Dermis microvascular lymphatic vessel endothelial cell (primary cell): Measurements from ENCODE around the gene ZFHX3. TPM values are rescaled to one million over a fixed set of nuclear protein-coding genes. Genes with fewer than 3 reads are reported as not detected.

Experiments used
- DNase-seq, 2 donors: peaks; one replicate each; pipeline versions ENCODE4 v3.0.0 to v3.0.0-alpha.2; 2010; ENCODE audit warnings: low read depth in 2 of 2
- total RNA-seq: library from RNA; depleted of rRNA; stranded (reverse); fragments of >200 nt; gene quantifications from 2 replicates; pipeline ENCODE4 v1.2.1, GENCODE V29; 2014

The ZFHX3 gene
- total RNA-seq, 1 donor from 2014 or later: 4.4 TPM

DNA sequence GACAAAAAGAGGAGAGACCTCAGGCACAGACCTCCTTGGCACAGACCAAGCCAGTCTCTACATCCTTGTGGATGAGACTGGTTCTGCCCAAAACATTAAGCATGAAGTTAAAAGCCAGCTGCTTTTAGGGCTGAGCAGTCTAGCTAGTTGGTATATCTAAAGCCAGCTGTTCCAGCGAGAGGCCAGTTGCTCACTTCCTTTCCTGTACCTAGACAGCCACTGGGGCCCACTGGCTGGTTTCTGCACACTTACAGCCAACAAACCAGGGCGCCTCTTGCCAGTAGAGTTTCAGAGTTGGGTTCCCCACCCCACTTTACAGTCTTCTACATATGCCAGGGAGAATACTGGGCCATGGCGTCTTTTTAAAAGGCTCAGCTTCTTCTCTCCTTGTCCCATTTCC, 242.4 kb downstream of the ZFHX3 start:
- no peak for DNase-seq

DNA sequence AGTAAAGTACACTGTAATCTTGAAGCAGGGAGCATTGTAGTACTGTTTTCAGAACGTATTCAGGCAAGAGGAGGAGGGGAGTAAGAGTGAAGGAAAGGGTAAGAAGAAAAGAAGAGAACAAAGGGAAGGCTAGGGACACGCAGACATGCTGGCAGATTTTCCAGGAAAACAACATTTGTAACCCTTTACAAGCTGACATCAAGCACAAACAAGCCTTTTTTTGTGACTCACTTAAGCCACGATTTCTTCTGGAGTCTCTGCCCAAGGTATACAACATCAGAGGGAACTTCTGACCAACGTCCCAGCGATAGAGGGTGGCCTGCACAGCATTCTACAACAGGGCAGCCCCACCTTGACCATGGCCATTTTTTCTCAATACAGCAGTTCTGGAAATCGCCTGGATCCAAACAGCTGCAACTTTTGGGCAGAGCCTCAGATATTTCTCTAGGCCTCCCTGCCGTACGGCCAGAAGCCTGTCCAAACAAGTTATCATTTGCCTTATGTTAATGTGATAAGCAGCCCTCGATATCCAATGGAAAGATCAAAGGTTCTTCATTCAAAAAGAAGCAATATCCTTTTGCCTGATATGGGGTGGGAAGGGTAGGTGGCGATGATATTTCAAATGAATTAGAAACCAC, 247.3 kb downstream of the ZFHX3 start:
- no peak for DNase-seq

DNA sequence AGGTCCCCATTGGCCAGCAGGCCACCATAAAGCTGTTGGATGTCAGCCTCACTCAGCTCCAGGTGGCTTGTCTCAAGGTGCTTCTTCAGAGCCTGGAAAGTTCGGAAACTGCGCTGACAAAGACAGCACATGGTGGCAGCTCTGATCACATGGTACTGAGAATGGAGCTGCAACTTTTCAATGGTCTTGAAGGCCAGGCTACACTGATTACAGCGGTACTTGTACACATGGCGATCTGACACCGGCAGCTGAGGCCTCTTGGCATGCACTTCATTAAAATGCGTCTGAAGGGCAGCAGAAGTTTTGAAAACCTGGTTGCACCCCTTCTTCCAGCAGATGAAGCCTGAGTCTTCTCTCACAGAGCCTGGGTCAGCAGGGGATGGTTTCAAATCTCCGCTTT, 249.7 kb downstream of the ZFHX3 start:
- DNase-seq: no peak

DNA sequence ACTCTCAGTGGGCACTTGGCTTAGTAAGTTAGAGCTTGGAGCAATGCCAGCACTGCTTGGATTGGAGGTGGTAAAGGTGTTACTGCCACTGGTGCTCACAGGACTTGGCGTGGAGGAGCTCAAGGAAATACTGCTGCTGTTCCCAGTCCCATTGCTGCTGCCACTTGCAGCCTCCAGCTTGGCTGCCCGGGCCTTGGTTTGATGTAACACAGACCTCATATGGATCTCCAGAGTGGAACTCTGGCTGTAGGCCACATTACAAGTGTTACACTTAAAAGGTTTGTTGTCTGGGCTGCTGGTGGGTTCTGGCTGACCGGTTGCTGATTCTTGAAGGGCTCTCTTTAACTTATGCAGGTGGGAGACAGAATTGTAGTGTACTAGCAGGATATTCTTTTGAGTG, 250.3 kb downstream of the ZFHX3 start:
- no peak for DNase-seq

DNA sequence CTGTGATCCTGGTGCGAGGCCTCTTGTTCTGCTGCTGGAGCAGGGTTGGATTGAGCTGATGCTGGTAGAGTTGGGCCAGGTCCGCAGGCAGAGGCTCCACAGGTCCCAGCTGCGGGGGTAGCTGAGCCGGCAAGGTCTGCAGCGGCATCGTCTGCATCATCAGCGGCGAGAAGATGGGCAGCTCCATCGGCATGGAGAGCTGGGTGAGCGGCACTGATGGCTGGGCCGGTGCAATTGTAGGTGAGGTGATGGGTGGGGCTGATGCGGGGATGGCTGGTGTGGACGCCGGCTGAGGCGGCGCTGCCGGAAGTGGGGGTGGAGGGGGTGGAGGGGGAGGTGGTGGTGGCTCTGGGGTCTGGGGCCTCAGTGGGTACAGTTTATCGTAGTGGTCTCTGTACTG, 251.7 kb downstream of the ZFHX3 start:
- DNase-seq: no peak

DNA sequence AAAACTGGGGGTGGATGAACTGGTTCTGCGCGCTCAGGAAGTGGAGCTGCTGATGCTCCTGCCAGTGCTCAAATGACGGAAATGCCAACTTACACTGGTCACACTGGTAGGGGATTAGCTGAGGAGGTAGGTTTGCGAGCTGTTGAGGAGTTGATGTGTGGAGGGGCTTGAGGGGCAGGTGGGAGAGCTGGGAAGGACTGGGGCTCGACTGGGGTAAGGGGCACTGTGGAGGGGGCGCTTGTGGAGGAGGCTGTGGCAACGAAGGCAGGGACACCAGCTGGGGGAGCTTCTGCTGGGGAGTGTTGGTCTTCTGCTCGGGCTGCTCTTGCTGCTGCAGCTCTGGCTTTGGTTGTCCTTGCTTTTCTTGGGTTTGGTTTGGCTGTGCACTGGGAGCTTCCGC, 252.9 kb downstream of the ZFHX3 start:
- DNase-seq: no peak

DNA sequence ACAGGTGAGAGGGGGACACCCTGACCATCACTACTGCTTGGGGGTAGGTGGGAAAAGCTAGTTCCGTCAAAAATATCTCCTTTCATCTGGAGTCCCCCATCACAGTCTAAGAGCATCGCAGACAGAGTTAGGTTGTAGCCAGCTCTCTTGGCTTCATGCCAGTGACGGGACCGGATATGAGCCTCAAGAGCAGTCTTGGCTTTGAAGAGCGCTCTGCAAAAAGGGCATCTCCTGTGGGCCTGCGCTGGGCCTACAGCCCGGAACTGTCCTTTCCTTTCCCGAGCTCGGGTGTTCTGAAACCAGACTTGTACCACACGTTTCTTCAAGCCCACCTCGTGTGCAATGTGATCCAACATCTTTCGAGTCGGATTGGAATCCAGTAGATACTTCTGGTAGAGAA, 253.6 kb downstream of the ZFHX3 start:
- no peak for DNase-seq

DNA sequence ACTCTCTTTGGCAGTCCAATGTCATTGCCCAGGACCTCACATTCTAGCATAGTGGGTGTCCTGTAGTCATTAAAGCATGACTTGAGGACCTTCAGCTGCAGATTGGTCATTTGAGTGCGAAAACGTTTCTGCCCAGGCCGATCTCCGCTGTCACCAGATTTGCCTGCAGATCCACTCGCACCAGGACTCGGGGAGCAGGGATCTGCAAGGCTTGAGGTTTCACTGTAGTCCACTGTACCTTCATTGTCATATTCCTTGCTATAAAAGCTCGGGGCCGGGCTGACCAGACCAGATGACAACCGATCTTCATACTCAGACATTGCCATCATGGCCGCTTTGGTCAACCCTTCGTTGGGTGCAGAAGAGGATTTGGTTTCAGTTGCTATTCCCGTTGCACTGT, 254.2 kb downstream of the ZFHX3 start:
- no peak for DNase-seq

DNA sequence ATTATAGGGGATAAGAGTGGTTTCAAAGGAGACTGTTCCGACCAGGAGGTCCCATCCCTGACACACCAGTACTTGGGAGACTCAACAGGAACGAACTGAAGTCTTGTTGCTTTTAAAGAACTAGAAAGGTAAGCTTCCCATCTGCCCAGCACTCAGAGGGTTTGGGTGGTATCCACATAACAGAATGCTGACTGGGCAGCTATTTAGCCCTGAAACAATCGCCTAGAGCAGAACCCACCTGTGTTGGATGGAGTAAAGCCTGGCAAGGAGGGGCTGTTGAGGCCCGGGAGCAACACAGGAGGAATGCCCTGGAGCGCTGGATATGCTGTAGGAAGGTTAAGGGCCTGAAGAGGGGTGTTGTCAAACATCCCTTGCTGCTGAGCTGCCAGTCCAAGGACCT, 254.9 kb downstream of the ZFHX3 start:
- no peak for DNase-seq

DNA sequence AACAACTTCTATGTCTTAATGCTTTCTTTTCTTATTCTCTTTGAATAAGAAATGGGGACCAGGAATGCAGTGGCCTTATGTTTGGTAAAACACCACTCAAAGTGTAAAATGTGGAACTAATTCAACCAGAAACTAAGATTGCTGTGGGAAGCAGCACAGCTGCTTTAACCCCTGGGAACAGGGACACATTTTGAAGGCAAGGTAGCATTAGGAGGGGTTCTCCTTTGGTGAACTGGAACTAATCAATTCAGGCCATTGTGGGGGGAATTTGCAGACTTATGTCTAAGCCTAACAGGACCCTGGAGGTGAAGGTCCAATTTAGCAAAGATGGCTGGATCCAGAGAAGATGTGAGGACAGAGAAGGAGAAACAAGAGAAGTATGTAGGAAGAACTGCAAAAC, 256.1 kb downstream of the ZFHX3 start:
- no peak for DNase-seq

DNA sequence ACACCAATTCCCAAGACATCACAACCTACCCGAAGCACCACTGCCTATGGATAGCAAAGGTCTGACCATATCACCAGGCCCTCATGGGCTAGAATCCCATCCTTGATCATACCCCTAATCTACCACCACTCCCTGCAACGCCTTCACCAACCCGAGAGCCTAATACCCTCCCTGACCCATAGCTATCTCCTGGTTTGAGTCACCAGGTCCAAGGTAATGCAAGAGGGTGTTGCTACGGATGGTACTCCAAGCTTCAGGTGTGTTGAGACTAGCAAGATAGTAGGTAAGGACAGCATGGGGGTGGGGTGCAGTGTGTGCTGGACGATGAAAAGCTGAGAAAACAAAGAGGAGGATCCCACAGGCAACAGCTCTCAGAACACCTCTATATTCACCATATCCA, 258.0 kb downstream of the ZFHX3 start:
- DNase-seq: no peak

DNA sequence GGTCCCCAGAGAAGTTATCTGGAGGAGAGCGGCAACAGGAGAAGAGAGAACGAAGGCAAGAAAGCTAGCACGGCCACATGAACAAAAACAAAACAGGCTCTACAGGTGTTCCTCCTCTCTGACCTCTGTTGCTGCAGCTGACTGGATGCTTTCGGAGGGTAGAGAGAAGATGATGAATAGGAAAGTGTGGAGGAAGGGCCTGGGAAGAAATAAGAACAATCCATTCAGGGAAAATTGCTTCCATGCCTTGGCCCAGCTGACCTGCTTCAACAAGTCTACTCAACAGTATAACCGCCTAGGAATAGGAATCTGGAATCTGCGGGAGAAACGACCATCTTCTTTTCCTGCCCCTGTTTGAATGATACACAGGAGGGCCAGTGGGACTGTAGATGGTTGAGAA, 258.5 kb downstream of the ZFHX3 start:
- no peak for DNase-seq

DNA sequence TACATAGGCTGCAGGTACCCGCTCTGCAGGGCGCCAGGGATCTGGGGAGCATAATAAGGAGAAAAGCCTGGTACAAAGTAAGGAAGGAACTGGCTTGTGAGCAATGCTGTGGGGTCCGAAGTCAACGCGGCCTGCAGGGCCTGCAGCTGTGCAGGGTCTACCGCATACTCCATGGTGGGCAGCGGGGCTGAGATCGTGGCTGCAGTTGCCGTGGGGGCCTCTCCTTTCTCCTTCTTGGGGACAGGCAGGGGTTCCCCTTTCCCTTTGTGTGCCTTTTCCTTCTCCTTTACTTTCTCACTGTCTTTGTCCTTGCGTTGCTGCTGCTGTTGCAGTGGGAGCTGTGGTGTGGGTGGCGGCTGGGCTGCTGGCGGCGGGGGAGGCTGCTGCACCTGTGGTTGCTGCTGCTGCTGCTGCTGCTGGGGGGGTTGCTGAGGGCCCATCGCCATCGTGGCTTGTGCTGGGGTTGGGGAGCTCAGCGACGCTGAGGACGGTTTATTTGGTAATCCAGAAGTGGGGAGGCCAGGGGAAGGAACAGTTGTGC, 259.6 kb downstream of the ZFHX3 start:
- DNase-seq: no peak

DNA sequence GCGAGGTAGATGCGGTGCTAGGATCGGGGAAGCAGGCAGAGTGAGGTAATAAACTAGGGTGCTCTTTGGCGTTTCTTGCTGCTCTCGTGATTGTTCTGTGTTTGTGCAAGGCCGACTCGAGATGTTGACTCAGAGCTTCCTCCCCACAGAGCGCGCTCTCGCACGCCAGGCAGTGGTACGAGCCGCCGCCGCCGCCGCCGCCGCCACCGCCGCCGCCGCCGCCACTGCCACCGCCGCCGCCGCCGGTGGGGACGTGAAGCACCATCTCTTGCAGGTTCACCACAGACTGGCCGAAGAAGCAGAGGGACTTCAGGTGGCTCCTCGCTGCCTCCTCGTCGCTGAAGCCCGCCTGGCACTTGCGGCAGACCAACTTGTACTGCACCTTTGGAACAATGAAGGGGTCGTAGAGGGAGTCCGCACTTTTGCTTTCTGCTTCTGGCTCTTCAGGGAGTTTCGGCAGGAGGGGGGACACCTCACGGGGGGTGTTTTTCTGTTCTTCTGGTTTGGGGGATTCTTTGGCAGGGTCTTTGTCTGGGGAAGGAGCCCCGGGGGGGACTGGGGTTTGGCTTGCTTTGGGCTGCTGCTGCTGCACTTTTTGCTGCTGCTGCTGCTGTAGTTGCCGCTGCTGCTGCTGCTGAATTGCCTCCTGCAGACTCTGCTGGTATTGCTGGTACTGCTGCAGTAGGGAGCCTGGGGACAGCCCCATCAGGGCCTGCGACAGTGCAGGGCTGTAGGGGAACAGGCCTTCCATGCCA, 260.2 kb downstream of the ZFHX3 start:
- DNase-seq: peak in 1 of 2 donors; percentile 72

DNA sequence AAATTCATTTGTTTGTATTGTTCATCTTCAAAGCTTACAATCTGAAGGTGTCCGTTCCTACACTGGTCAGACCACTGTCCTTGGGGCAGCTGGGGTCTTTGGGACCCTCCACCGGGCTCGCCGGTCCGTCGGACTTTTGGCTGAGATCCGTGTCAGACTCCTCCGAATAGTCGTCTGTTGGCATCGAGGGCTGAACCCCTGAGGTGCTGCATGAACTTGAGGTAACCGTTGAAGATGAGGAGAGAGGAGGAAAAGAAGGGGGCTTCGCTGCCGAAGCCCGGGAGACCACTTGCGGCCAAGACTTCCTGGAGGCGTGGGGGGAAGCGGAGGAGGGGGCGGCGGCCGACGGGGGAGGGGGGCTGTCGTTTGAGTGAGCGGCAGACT, 260.8 kb downstream of the ZFHX3 start:
- DNase-seq: no peak

DNA sequence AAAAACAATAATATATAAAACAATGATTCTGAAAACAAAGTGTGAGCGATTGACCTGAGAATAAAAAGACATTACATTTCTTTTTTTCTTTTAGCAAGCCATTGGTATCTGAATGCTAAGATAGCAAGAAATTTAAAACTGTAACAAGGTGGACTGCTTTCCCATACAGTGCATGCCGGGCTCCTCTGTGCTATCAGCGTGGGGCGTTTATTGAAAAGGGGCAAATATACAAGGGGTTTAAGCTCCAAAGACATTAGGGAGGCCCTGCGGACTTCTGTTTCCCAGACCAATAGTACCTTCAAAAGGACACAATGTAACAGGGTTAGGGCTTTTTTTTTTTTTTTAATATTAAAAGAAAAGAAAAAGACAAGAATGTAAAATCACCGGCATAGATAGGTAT, 261.3 kb downstream of the ZFHX3 start:
- no peak for DNase-seq

DNA sequence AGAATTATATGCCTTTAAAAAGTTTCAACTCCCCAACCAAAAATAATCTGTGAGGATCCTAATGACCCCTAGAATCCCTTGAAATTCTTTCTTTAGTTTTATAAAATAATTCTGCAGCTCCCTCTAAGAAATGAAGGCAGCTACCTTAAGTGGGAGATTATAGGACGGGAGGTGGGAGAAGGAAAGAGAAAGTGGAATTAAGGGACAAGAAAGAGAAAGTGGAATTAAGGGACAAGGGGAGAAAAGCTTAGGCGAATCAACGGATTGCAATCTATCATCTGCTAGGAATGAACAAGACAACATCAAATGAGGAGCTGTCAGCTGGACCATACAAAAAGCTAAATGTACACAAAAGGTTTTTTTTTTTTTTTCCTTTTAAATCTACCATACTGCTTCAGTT, 262.0 kb downstream of the ZFHX3 start:
- no peak for DNase-seq

DNA sequence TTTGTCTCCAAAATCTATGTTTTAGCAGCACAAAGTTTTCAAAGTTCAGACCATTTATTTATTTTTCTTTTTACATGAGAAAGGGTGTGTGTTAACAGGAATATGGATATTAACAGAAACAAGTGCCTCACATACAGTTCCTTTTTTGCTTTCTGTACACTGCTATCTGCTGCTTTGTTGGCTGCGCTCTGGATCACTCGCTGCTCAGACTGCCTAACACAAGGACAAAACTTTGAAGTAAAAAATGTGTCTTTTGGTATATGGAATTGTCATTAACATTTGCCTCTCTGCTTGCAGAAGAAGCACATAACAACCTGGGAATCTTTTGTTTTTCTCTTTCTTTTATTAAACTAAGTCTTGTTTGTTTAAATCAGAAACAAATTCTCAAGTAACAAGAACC, 262.8 kb downstream of the ZFHX3 start:
- DNase-seq: no peak

DNA sequence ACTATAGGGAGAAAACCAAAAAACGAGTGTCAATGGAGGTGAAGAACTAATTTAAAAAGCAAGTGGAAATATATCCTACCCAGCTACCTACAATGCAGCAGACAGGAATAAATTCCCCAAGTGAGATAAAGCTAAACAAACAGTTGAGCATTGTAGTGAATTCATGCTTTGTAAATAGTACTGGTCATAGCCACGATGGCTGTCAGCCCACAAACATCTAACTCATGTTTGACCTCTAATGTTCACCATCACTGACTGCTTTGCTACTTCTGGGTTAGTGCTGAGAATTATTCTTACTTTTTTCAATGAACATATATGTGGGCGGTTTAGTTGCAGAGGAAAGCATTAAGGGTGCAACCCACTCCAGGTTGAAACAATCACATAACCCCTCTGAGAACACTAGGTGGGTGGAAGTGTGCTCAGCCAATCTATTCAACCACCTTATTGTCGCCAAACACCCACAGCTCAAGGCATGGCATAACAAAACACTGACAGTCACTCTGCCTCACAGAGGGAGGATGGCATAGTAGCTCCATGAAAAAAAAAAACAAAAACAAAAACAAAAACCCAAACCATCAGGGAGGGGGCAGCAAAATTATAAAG, 264.1 kb downstream of the ZFHX3 start:
- DNase-seq: no peak

DNA sequence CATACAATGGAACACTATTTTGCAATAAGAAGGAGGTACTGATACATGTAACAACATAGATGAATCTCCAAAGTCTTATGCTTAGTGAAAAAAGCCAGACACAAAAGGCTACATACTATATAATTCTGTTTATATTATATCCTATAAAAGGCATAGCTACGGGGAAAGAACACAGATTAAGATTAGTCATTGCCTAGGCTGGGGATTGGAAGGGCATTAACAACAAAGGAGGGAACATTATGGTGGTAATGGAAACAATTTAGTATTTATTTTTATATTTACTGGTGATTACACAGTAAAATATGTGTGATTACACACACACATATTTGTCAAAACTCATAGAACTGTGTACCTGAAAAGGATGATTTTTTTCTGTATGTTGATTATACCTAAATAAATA, 278.1 kb downstream of the ZFHX3 start:
- DNase-seq: no peak

DNA sequence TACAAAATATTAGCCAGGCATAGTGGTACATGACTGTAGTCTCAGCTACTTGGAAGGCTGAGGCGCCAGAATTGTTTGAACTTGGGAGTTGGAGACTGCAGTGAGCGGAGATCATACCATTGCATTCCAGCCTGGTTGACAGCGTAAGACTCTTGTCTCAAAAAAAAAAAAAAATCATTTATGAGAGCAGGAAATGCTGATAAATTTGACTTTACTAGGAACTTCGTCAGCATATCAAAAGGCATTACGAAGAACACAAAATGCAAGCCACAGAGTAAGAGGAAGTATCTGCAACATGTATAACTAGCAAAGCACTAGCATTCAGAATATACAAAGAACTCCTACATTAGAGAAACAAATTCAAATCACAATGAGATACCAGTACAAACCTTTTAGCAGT, 279.3 kb downstream of the ZFHX3 start:
- no peak for DNase-seq

DNA sequence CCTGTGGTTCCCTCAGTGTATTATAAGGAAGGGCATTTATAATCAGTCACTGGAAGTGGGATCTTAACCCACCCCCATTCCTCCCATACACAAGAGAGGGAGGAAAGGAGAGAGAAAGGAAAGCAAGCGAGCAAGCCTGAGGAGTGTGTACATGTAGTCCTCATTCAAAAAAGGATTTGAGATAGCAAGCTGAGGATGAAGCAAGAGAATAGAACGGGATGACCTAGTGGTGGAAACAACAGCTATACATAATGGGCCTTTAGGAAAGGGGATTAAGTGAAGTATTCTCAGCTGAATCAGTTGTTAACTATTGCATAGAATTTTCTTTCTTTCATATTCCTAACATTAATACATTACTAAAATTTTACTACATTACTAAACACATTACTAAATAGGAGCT, 281.4 kb downstream of the ZFHX3 start:
- no peak for DNase-seq
